HepG2 (cell line): ENCODE results near the gene SLAIN2. TPM values are rescaled to one million over a fixed set of nuclear protein-coding genes. Genes with fewer than 3 reads are reported as not detected.

Experiments used
- polyA plus RNA-seq, 8 experiments: library from polyadenylated mRNA; depleted of rRNA in 3 of 8; stranded (reverse) in 7 of 8; unstranded in 1 of 8; fragments of >200 nt; fragmentation: Illumina TruSeq in 4 of 8; extraction: Trizol in 4 of 8; gene quantifications; 2 replicates each; pipeline versions ENCODE4 v1.2.1 to v1.2.3, GENCODE V29; 2011 to 2016; ENCODE audit warnings: low read depth in 4 of 8, missing spikeins in 1 of 8, mixed read lengths in 1 of 8; ENCODE audit not compliant: insufficient read depth in 1 of 8
- total RNA-seq, 5 experiments: library from RNA; depleted of rRNA; stranded (reverse); fragments of >200 nt; fragmentation: Illumina TruSeq; extraction: Trizol; gene quantifications; 2 replicates each; pipeline ENCODE4 v1.2.3, GENCODE V29; 2016; ENCODE audit warnings: low read depth in 1 of 5
- TF ChIP-seq, protein P1 (sequence below): sonication (generic); formaldehyde crosslinking; IDR thresholded peaks from 2 replicates; pipeline ENCODE4 v1.5.1; 2020; ENCODE audit warnings: missing genetic modification reagents, mild to moderate bottlenecking, borderline replicate concordance
- TF ChIP-seq, protein P2 (sequence below), 2 experiments: fragments of 450-650 bp in 1 of 2; sonication (generic) in 1 of 2; formaldehyde crosslinking; IDR thresholded peaks; 2 replicates each; pipeline versions ENCODE4 v1.5.0 to v1.8.0; 2020 to 2022; ENCODE audit warnings: mild to moderate bottlenecking in 1 of 2, missing genetic modification reagents in 1 of 2

The SLAIN2 gene
- total and polyA plus RNA-seq, 2 of the 13 experiments (the other 11 are each of a cell fraction or from before 2014, with no cell fraction given): 20.7 to 22.5 TPM

DNA sequence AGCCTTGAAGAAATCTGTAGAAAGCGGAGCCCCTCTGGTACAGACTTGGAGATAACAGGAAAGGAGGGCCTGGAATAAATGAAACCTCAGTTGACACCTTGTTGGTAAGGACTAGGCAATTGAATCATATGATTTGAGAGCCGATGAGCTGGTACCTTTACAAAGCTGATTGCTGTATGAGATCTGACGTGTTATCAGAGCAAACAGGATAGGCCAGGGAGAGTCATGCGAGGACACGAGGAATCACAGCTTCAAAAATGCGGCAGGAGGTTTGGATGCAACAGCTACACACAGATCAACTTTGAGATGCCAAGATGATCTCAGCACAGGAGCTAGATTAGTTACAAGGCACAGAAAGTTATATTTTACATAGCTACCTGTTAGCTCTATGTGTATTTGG, 134.4 kb downstream of the SLAIN2 start (continued):
- TF ChIP-seq, protein P1, sequence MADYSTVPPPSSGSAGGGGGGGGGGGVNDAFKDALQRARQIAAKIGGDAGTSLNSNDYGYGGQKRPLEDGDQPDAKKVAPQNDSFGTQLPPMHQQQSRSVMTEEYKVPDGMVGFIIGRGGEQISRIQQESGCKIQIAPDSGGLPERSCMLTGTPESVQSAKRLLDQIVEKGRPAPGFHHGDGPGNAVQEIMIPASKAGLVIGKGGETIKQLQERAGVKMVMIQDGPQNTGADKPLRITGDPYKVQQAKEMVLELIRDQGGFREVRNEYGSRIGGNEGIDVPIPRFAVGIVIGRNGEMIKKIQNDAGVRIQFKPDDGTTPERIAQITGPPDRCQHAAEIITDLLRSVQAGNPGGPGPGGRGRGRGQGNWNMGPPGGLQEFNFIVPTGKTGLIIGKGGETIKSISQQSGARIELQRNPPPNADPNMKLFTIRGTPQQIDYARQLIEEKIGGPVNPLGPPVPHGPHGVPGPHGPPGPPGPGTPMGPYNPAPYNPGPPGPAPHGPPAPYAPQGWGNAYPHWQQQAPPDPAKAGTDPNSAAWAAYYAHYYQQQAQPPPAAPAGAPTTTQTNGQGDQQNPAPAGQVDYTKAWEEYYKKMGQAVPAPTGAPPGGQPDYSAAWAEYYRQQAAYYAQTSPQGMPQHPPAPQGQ: no peak
- TF ChIP-seq, protein P2, sequence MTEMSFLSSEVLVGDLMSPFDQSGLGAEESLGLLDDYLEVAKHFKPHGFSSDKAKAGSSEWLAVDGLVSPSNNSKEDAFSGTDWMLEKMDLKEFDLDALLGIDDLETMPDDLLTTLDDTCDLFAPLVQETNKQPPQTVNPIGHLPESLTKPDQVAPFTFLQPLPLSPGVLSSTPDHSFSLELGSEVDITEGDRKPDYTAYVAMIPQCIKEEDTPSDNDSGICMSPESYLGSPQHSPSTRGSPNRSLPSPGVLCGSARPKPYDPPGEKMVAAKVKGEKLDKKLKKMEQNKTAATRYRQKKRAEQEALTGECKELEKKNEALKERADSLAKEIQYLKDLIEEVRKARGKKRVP (CRISPR knock-in tag; IDR thresholded peaks at IDR 0.05): no peak

Other genes with a start within 250 kb of the SLAIN2 start
- not detected in 2 replicates for gene TXK, start 207.3 kb upstream of the SLAIN2 start, total RNA-seq (2016; rRNA removed; fragmentation: Illumina TruSeq; extraction: Trizol)
- not detected in 2 replicates for gene TXK, start 207.3 kb upstream of the SLAIN2 start, polyA plus RNA-seq (2011; rRNA removed)
- 0.20 TPM in 2 replicates for gene TEC, start 71.7 kb upstream of the SLAIN2 start, total RNA-seq (2016; rRNA removed; fragmentation: Illumina TruSeq; extraction: Trizol)
- gene TEC, start 71.7 kb upstream of the SLAIN2 start, polyA plus RNA-seq (2011; rRNA removed): 0.05 and 0.10 TPM in 2 replicates
- 0.07 TPM in 1 of 2 replicates, not detected in the other for gene SLC10A4, start 141.8 kb downstream of the SLAIN2 start, total RNA-seq (2016; rRNA removed; fragmentation: Illumina TruSeq; extraction: Trizol)
- gene SLC10A4, start 141.8 kb downstream of the SLAIN2 start, polyA plus RNA-seq (2011; rRNA removed): 0.04 TPM in 1 of 2 replicates, not detected in the other
- not detected in 2 replicates for gene ZAR1, start 148.7 kb downstream of the SLAIN2 start, total RNA-seq (2016; rRNA removed; fragmentation: Illumina TruSeq; extraction: Trizol)
- not detected in 2 replicates for gene ZAR1, start 148.7 kb downstream of the SLAIN2 start, polyA plus RNA-seq (2011; rRNA removed)